ENCODE measurements around the gene CEP126.

DNA sequence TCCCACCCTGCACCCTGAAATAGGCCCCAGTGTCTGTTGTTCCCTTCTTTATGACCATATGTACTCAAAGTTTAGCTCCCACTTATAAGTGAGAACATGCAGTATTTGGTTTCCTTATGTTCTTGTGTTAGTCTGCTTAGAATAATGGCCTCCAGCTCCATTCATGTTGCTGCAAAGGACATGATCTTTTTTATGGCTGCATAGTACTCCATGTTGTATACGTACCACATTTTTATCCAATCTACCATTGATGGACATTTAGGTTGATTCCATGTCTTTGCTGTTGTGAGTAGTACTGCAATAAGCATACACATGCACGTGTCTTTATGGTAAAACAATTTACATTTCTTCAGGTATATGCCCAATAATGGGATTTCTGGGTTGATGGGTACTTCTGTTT lies 60.9 kb downstream of the CEP126 start:
- TF ChIP-seq GATA2 (IDR thresholded peaks at IDR 0.05; ENCODE audit: low read depth, low read length), result no peak
- TF ChIP-seq GATA3 (IDR thresholded peaks at IDR 0.05; ENCODE audit: low read depth, low read length), result no peak
